Thoracic aorta (tissue), 2 donors: ENCODE data around the gene SHFL. TPM values are rescaled to one million over a fixed set of nuclear protein-coding genes. Genes with fewer than 3 reads are reported as not detected.

Experiments
- ATAC-seq: fragments of 150-250 bp; one replicate; pipeline ENCODE4 v1.8.0; 2017; ENCODE audit warnings: low read depth; ENCODE audit not compliant: insufficient number of reproducible peaks, low FRiP score
- DNase-seq: peaks from one replicate; pipeline ENCODE4 v3.0.0-alpha.2; 2020; ENCODE audit warnings: low spot score
- H3K27ac ChIP-seq, 2 donors: fragments of 200-600 bp; sonication (generic); 1 replicate in 1 of 2; 2 replicates in 1 of 2; pipeline ENCODE4 v1.5.1; 2016; ENCODE audit warnings: mild to moderate bottlenecking in 2 of 2, moderate library complexity in 2 of 2
- H3K27me3 ChIP-seq: fragments of 200-600 bp; sonication (generic); replicated peaks from 2 replicates; pipeline ENCODE4 v1.6.0; 2016; ENCODE audit warnings: mild to moderate bottlenecking; ENCODE audit not compliant: insufficient read depth
- H3K36me3 ChIP-seq: fragments of 200-600 bp; sonication (generic); one replicate; pipeline ENCODE4 v1.5.1; 2016
- H3K4me1 ChIP-seq, 2 donors: fragments of 200-600 bp; sonication (generic); 1 replicate in 1 of 2; 2 replicates in 1 of 2; pipeline versions ENCODE4 v1.5.1 to v1.6.0; 2016; ENCODE audit warnings: low read depth in 2 of 2, mild to moderate bottlenecking in 1 of 2; ENCODE audit not compliant: control insufficient read depth in 1 of 2
- H3K4me3 ChIP-seq: fragments of 200-600 bp; sonication (generic); 2 replicates; pipeline ENCODE4 v1.5.1; 2016; ENCODE audit warnings: mild to moderate bottlenecking
- H3K9me3 ChIP-seq: fragments of 200-600 bp; sonication (generic); 2 replicates; pipeline ENCODE4 v1.5.1; 2016
- total RNA-seq, 2 donors: library from RNA; depleted of rRNA; stranded (reverse); fragments of >200 nt; gene quantifications; one replicate each; pipeline versions ENCODE4 v1.1.0 to v1.2.3, GENCODE V29; 2016
- TF ChIP-seq, protein P1 (sequence below): fragments of 200-600 bp; sonication (generic); IDR thresholded peaks from one replicate; pipeline ENCODE4 v1.5.1; 2019; ENCODE audit warnings: antibody characterized with exemption

The SHFL gene
- total RNA-seq, 2 donors from 2014 or later, result 42.5 to 56.5 TPM

DNA sequence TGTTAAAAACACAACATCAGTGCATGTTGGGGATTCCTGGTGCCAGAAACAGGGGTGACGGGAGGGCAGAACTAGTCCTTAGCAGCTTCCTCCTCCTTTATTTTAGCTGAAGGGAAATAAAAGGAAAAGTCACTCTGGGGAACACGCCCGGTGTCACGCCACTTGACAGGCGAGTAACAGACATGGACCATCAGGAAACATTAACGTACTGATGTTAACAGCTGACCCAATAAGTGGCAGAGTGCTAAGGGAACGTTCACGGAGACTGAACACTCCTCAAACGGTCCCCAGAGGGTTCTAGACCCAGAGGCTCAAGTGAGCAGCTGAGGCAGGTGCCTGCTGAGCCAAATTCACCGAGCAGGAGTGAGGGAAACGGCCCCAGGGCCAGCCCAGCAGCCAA lies 47.5 kb downstream of the SHFL start:
- Histone ChIP-seq H3K27me3 (no peaks in the 10 kb centered on the region), H3K4me1 (no peaks in the 10 kb centered on the region), H3K36me3 (peaks cover 25% of the 10 kb centered on the region), H3K9me3 (no peaks in the 10 kb centered on the region), H3K4me3 (no peak overlapping the region), H3K27ac (no peak overlapping the region)
- TF ChIP-seq, protein P1, sequence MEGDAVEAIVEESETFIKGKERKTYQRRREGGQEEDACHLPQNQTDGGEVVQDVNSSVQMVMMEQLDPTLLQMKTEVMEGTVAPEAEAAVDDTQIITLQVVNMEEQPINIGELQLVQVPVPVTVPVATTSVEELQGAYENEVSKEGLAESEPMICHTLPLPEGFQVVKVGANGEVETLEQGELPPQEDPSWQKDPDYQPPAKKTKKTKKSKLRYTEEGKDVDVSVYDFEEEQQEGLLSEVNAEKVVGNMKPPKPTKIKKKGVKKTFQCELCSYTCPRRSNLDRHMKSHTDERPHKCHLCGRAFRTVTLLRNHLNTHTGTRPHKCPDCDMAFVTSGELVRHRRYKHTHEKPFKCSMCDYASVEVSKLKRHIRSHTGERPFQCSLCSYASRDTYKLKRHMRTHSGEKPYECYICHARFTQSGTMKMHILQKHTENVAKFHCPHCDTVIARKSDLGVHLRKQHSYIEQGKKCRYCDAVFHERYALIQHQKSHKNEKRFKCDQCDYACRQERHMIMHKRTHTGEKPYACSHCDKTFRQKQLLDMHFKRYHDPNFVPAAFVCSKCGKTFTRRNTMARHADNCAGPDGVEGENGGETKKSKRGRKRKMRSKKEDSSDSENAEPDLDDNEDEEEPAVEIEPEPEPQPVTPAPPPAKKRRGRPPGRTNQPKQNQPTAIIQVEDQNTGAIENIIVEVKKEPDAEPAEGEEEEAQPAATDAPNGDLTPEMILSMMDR, result no peak
- ATAC-seq (no peak), DNase-seq (no peak)

DNA sequence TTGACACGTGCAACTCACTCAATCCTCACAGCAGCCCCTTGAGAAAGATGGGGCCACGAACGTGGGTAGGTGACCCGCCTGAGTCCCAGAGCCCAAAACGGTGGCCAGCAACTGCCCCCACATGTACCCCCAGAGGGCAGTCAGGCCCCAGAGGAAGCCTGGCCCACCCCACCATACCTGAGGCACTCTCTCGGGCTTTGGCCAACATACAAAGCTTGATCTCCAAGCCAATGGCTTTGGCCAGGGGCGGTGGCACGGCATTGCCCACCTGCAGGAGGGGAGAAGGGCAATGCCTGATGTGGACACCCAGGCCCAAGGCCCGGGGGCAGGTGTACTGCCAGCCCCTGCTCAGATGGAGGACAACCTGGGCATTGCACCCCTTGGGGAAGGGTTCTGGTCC lies 47.9 kb downstream of the SHFL start:
- no peaks in the 10 kb centered on the region for H3K9me3 ChIP-seq
- no peaks in the 10 kb centered on the region for H3K4me1 ChIP-seq
- H3K4me3 ChIP-seq, result no peak overlapping the region
- ATAC-seq (no peak), DNase-seq (no peak)
- TF ChIP-seq, protein P1, result no peak
- no peak overlapping the region for H3K27ac ChIP-seq
- peaks cover 28% of the 10 kb centered on the region for H3K36me3 ChIP-seq
- H3K27me3 ChIP-seq, result no peaks in the 10 kb centered on the region

DNA sequence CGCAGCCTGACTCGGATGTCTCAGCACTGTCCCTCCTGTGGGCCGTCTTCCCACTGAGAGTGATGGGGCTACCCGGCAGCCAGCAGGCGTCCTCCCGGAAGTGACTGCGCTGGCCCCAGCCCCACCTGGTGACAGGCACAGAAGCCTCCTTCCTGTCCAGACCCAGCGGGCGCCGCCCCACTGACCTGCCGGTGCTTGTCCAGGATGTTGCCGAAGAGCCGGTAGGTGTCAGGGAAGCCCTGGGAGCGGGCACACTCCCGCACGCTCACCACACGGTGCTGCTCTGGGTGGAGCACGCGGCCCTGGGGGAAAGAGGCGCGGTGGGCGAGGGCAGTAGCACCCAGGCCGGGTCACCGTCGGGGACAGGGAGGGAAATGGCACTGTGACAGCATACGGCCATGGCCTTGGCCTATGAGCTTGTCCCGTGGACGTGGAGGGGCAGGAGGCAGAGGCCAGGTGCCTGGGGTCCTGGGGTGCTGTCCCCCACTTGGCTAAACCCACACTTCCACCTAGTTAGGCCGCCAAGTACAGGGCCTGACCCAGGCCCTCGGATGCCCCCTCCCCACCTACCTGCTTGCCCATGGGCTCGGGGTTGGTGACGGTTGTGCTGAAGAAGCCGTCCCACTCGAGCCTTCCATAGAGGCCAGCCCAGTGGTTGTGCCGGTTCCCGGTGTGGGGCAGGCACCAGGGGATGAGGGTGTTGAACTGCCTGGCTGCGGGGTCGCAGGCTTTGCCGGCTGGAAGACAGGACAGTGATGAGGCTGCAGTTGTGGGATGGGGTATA lies 49.6 kb downstream of the SHFL start:
- H3K36me3 ChIP-seq, result peaks cover 40% of the 10 kb centered on the region
- no peak overlapping the region for H3K27ac ChIP-seq
- TF ChIP-seq, protein P1, result no peak
- H3K4me3 ChIP-seq, result no peak overlapping the region
- H3K27me3 ChIP-seq, result no peaks in the 10 kb centered on the region
- no peaks in the 10 kb centered on the region for H3K4me1 ChIP-seq
- DNase-seq (no peak), ATAC-seq (no peak)
- no peaks in the 10 kb centered on the region for H3K9me3 ChIP-seq

DNA sequence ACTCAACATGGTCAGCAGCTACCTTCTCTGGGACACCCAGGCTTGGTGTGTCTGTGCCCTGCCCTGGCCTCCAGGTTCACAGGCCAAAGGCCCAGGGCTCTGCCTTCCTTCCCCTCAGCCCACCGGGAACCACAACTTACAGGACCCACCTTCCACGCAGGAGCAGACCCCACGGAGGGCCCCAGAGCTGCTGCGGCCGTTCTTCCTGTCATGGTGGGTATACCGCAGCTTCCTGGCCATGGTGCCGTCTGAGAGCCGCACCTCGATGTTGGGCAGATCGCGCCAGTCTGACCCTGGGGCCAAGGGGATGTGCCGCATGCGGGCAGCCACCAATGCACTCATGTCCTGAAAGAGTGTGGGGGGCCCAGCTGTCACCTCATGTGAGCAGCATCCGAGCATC lies 50.8 kb downstream of the SHFL start:
- H3K36me3 ChIP-seq, result peaks cover 41% of the 10 kb centered on the region
- DNase-seq (no peak), ATAC-seq (no peak)
- no peak overlapping the region for H3K27ac ChIP-seq
- H3K4me3 ChIP-seq, result no peak overlapping the region
- H3K4me1 ChIP-seq, result no peaks in the 10 kb centered on the region
- TF ChIP-seq, protein P1, result no peak
- no peaks in the 10 kb centered on the region for H3K27me3 ChIP-seq
- no peaks in the 10 kb centered on the region for H3K9me3 ChIP-seq

DNA sequence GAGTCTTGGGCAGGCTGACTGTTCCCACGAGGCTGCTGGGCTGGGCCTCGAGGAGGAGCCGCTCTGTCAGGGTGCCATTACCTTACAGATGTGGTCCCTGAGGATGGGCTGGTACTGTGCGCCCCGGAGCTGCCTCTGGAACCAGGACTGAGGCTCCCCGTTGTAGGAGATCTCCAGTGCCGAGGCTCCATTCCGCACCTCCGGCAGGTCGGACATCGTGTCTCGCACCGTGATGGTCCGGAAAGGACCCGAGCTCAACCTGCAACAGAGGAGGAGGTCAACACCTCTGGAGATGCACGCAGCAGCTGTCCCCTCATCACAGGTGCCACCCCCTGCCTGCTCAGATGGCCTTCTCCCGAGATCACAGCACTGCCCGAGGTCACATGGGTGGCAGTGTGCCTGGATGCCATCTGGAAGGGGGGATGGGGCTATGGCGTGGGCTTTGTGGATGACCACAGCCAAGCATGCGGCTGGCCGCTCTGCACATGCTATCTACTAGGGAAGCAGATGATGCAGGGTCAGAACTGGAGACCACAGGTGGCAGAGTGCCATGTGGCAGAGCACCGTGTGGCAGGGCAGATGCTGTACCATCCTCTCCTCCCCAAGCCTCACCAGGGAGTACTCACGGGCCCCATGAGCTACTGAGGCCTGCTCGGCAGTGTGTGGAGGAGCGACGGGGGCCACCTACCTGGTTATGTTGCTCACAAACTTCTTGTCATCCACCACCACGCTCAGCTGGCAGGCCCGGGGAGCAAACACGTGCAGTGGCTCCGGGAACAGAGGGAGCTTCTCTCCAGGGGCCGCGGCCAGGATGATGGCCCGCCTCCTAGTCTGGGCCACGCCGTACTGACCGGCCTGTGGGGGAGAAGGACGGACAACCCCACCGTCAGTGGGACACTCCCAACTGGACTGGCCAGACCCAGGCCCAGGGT lies 51.9 kb downstream of the SHFL start:
- no peaks in the 10 kb centered on the region for H3K9me3 ChIP-seq
- no peak overlapping the region for H3K27ac ChIP-seq
- no peak overlapping the region for H3K4me3 ChIP-seq
- ATAC-seq (no peak), DNase-seq (no peak)
- H3K4me1 ChIP-seq, result no peaks in the 10 kb centered on the region
- TF ChIP-seq, protein P1, result no peak
- H3K27me3 ChIP-seq, result no peaks in the 10 kb centered on the region
- peaks cover 47% of the 10 kb centered on the region for H3K36me3 ChIP-seq
